ENCODE data around the gene ADISSP. TPM values are rescaled to one million over a fixed set of nuclear protein-coding genes. Genes with fewer than 3 reads are reported as not detected.

The ADISSP gene
- total and polyA plus RNA-seq, 5 donors: 11.7 to 13.7 (median 12.2) TPM

GRCh38 chr20:3786126-3786484, 18.6 kb upstream of the ADISSP start:
- DNase-seq (peak; percentile 52 to 85 (median 85)), ATAC-seq (peak; percentile 4 to 9)
- intact Hi-C loops (cut with DNase I): loop anchor here in 2 of 4 donors (5.0 kb wide), 1 partner anchor 36 kb away; the partner anchor contains the start of gene AP5S1 (in 2 of the 2)
- Histone ChIP-seq H3K4me3 (ENCODE audit: low read length) (peak overlapping the region; percentile 87), H3K9me3 (ENCODE audit: control insufficient read depth, low read length) (no peaks in the 10 kb centered on the region), H3K27me3 (ENCODE audit: control insufficient read depth, insufficient read depth) (no peaks in the 10 kb centered on the region), H3K4me1 (ENCODE audit: control insufficient read depth, insufficient read depth, low read length) (peaks cover 11% of the 10 kb centered on the region), H3K27ac (ENCODE audit: low read length) (peak overlapping the region; percentile 65)
- WGBS: under 1% methylated on average over 35 of the region's 35 CpGs

GRCh38 chr20:3785240-3786125, 17.9 kb upstream of the ADISSP start:
- H3K9me3 ChIP-seq (ENCODE audit: control insufficient read depth, low read length): no peaks in the 10 kb centered on the region
- intact Hi-C loops (cut with DNase I): loop anchor here in 3 of 4 donors (2.0 to 5.0 kb wide), 2 partner anchors 35 to 37 kb away; partner anchors contain the start of gene AP5S1 (in 3 of the 3)
- DNase-seq (peak; percentile 46 to 78 (median 77)), ATAC-seq (peak; percentile 1 to 9)
- WGBS: 21% methylated on average over 79 of the region's 79 CpGs
- H3K4me1 ChIP-seq (ENCODE audit: control insufficient read depth, insufficient read depth, low read length): peaks cover 11% of the 10 kb centered on the region
- peak overlapping the region; percentile 65 for H3K27ac ChIP-seq (ENCODE audit: low read length)
- peak overlapping the region; percentile 87 for H3K4me3 ChIP-seq (ENCODE audit: low read length)
- no peaks in the 10 kb centered on the region for H3K27me3 ChIP-seq (ENCODE audit: control insufficient read depth, insufficient read depth)

- intact Hi-C loops (cut with DNase I): loop anchor here in 3 of 4 donors (2.0 to 5.0 kb wide), 2 partner anchors 36 to 37 kb away; partner anchors contain the start of gene AP5S1 (in 3 of the 3)
- ATAC-seq: no peak
- Histone ChIP-seq H3K27me3 (ENCODE audit: control insufficient read depth, insufficient read depth) (no peaks in the 10 kb centered on the region), H3K9me3 (ENCODE audit: control insufficient read depth, low read length) (no peaks in the 10 kb centered on the region), H3K4me3 (ENCODE audit: low read length) (no peak overlapping the region), H3K4me1 (ENCODE audit: control insufficient read depth, insufficient read depth, low read length) (peaks cover 11% of the 10 kb centered on the region), H3K27ac (ENCODE audit: low read length) (no peak overlapping the region)
- WGBS: 66% methylated on average over 6 of the region's 6 CpGs
- DNase-seq: no peak
Observed at GRCh38 chr20:3784863-3785239, 17.3 kb upstream of the ADISSP start.

GRCh38 chr20:3784216-3784853, 16.8 kb upstream of the ADISSP start:
- Histone ChIP-seq H3K27ac (ENCODE audit: low read length) (no peak overlapping the region), H3K4me3 (ENCODE audit: low read length) (no peak overlapping the region), H3K27me3 (ENCODE audit: control insufficient read depth, insufficient read depth) (no peaks in the 10 kb centered on the region), H3K9me3 (ENCODE audit: control insufficient read depth, low read length) (no peaks in the 10 kb centered on the region), H3K4me1 (ENCODE audit: control insufficient read depth, insufficient read depth, low read length) (peaks cover 11% of the 10 kb centered on the region)
- intact Hi-C loops (cut with DNase I): loop anchor here in 1 of 4 donors (2.0 kb wide), 1 partner anchor 36 kb away; the partner anchor contains the start of gene AP5S1
- WGBS: 73% methylated on average over 17 of the region's 17 CpGs
- peak; percentile 25 to 66 (median 50) for DNase-seq
- ATAC-seq: no peak

- Histone ChIP-seq H3K27me3 (ENCODE audit: control insufficient read depth, insufficient read depth) (no peaks in the 10 kb centered on the region), H3K9me3 (ENCODE audit: control insufficient read depth, low read length) (no peaks in the 10 kb centered on the region), H3K27ac (ENCODE audit: low read length) (no peak overlapping the region), H3K4me1 (ENCODE audit: control insufficient read depth, insufficient read depth, low read length) (peaks cover 11% of the 10 kb centered on the region), H3K4me3 (ENCODE audit: low read length) (no peak overlapping the region)
- DNase-seq (peak in 2 of 3 donors; percentile 9 to 40), ATAC-seq (no peak)
- 64% methylated on average over 10 of the region's 10 CpGs for WGBS
- intact Hi-C loops (cut with DNase I): loop anchor here in 1 of 4 donors (2.0 kb wide), 1 partner anchor 37 kb away; the partner anchor contains the start of gene AP5S1
Observed at GRCh38 chr20:3783511-3784195, 16.1 kb upstream of the ADISSP start.

GRCh38 chr20:3783068-3783489, 15.5 kb upstream of the ADISSP start:
- no peak overlapping the region for H3K27ac ChIP-seq (ENCODE audit: low read length)
- DNase-seq (peak in 2 of 3 donors; percentile 8 to 18), ATAC-seq (no peak)
- intact Hi-C loops (cut with DNase I): no loop called here
- peaks cover 11% of the 10 kb centered on the region for H3K4me1 ChIP-seq (ENCODE audit: control insufficient read depth, insufficient read depth, low read length)
- no peaks in the 10 kb centered on the region for H3K9me3 ChIP-seq (ENCODE audit: control insufficient read depth, low read length)
- H3K4me3 ChIP-seq (ENCODE audit: low read length): no peak overlapping the region
- no peaks in the 10 kb centered on the region for H3K27me3 ChIP-seq (ENCODE audit: control insufficient read depth, insufficient read depth)
- WGBS: 69% methylated on average over 2 of the region's 2 CpGs

GRCh38 chr20:3782597-3782996, 15.0 kb upstream of the ADISSP start:
- DNase-seq: no peak
- Histone ChIP-seq H3K4me3 (ENCODE audit: low read length) (no peak overlapping the region), H3K27ac (ENCODE audit: low read length) (no peak overlapping the region), H3K4me1 (ENCODE audit: control insufficient read depth, insufficient read depth, low read length) (peaks cover 11% of the 10 kb centered on the region), H3K9me3 (ENCODE audit: control insufficient read depth, low read length) (no peaks in the 10 kb centered on the region), H3K27me3 (ENCODE audit: control insufficient read depth, insufficient read depth) (no peaks in the 10 kb centered on the region)
- no peak for ATAC-seq
- 86% methylated on average over 6 of the region's 6 CpGs for WGBS
- intact Hi-C loops (cut with DNase I): no loop called here

- ATAC-seq (peak; percentile 76 to 81), DNase-seq (peak; percentile 75 to 88 (median 79))
- H3K4me1 ChIP-seq (ENCODE audit: control insufficient read depth, insufficient read depth, low read length): peaks cover 11% of the 10 kb centered on the region
- no peaks in the 10 kb centered on the region for H3K9me3 ChIP-seq (ENCODE audit: control insufficient read depth, low read length)
- 15% methylated on average over 28 of the region's 28 CpGs for WGBS
- peak within 1 kb of the TSS; percentile 20 for H3K4me3 ChIP-seq (ENCODE audit: low read length)
- H3K27ac ChIP-seq (ENCODE audit: low read length): no peak within 1 kb of the TSS
- H3K27me3 ChIP-seq (ENCODE audit: control insufficient read depth, insufficient read depth): no peaks in the 10 kb centered on the region
- intact Hi-C loops (cut with DNase I): no loop called here
Observed at GRCh38 chr20:3781153-3781910, 13.8 kb upstream of the ADISSP start, which contains the start of gene SPEF1. SPEF1 (minus strand) TSS chr20:3781448; CDS start chr20:3781287, 161 bp downstream.

- Histone ChIP-seq H3K4me3 (ENCODE audit: low read length) (no peak overlapping the region), H3K9me3 (ENCODE audit: control insufficient read depth, low read length) (no peaks in the 10 kb centered on the region), H3K4me1 (ENCODE audit: control insufficient read depth, insufficient read depth, low read length) (no peaks in the 10 kb centered on the region), H3K27ac (ENCODE audit: low read length) (no peak overlapping the region), H3K27me3 (ENCODE audit: control insufficient read depth, insufficient read depth) (no peaks in the 10 kb centered on the region)
- ATAC-seq (no peak), DNase-seq (peak in 2 of 3 donors; percentile 13 to 42)
- intact Hi-C loops (cut with DNase I): no loop called here
- WGBS: 27% methylated on average over 18 of the region's 18 CpGs
Observed at GRCh38 chr20:3778976-3779375, 11.4 kb upstream of the ADISSP start.

All from right cardiac atrium (tissue), 5 donors.